HG03558 (cell line): Measurements from ENCODE around the gene CAMTA1.
"Not testable (repeated sequence)": the region's sequence is repeated elsewhere in the genome, so short reads cannot be mapped to it uniquely, and the experiment has no call there.

Experiments used
- ATAC-seq: cut with Tn5 transposase; IDR thresholded peaks from one replicate; pipeline ENCODE4 v1.9.1; 2021; ENCODE audit warnings: moderate number of reproducible peaks; ENCODE audit not compliant: unreplicated experiment; ENCODE audit errors: extremely low read depth

Gene CAMTA1

GRCh38 chr1:7302873-7303272 lies 517.6 kb downstream of the CAMTA1 start:
- ATAC-seq = no peak

GRCh38 chr1:7303554-7304317 lies 518.5 kb downstream of the CAMTA1 start:
- ATAC-seq = no peak

- no peak for ATAC-seq
Measured at GRCh38 chr1:7313081-7313546, 527.9 kb downstream of the CAMTA1 start.

GRCh38 chr1:7313826-7314225 lies 528.6 kb downstream of the CAMTA1 start:
- no peak for ATAC-seq

GRCh38 chr1:7315316-7315715 lies 530.1 kb downstream of the CAMTA1 start:
- ATAC-seq = no peak

- ATAC-seq = no peak
Measured at GRCh38 chr1:7315946-7316345, 530.7 kb downstream of the CAMTA1 start.

- no peak for ATAC-seq
Measured at GRCh38 chr1:7317888-7318287, 532.6 kb downstream of the CAMTA1 start.

- no peak for ATAC-seq
Measured at GRCh38 chr1:7319196-7319595, 533.9 kb downstream of the CAMTA1 start.

- no peak for ATAC-seq
Measured at GRCh38 chr1:7320661-7321060, 535.4 kb downstream of the CAMTA1 start.

- no peak for ATAC-seq
Measured at GRCh38 chr1:7322283-7322785, 537.1 kb downstream of the CAMTA1 start.

- no peak for ATAC-seq
Measured at GRCh38 chr1:7322912-7323311, 537.7 kb downstream of the CAMTA1 start.

- no peak for ATAC-seq
Measured at GRCh38 chr1:7325254-7325653, 540.0 kb downstream of the CAMTA1 start.

GRCh38 chr1:7326366-7326765 lies 541.1 kb downstream of the CAMTA1 start:
- no peak for ATAC-seq

- ATAC-seq = no peak
Measured at GRCh38 chr1:7327849-7328248, 542.6 kb downstream of the CAMTA1 start.

GRCh38 chr1:7329868-7330615 lies 544.8 kb downstream of the CAMTA1 start:
- no peak for ATAC-seq

GRCh38 chr1:7330726-7331125 lies 545.5 kb downstream of the CAMTA1 start:
- ATAC-seq = not testable (repeated sequence)

GRCh38 chr1:7331926-7332535 lies 546.8 kb downstream of the CAMTA1 start:
- no peak for ATAC-seq

- ATAC-seq = no peak
Measured at GRCh38 chr1:7333094-7333493, 547.8 kb downstream of the CAMTA1 start.

GRCh38 chr1:7333620-7334019 lies 548.4 kb downstream of the CAMTA1 start:
- ATAC-seq = no peak

- no peak for ATAC-seq
Measured at GRCh38 chr1:7334475-7335035, 549.3 kb downstream of the CAMTA1 start.
